ENCODE results near the gene JAK1. TPM values are rescaled to one million over a fixed set of nuclear protein-coding genes. Genes with fewer than 3 reads are reported as not detected.

JAK1 gene
- total and polyA plus RNA-seq, 2 donors (not counting 3 experiments of a cell fraction or from before 2014, with no cell fraction given), result 68.8 to 177 TPM

- dilution Hi-C loops (cut with MboI; ENCODE audit: extremely low pct_ligation_motif_present, low sequenced_read_pairs) (no loop called here), intact Hi-C loops (cut with micrococcal nuclease) (no loop called here)
- Histone ChIP-seq H4K20me1 (replicated peaks; ENCODE audit: control insufficient read depth, extremely low read depth, insufficient read depth, low read length) (peaks cover 11% of the 10 kb centered on the region), H2AFZ (ENCODE audit: low read depth, low read length) (no peak overlapping the region), H3K9me3 (replicated peaks; ENCODE audit: control insufficient read depth, insufficient read depth, low read length) (no peaks in the 10 kb centered on the region), H3K9me1 (replicated peaks; ENCODE audit: control insufficient read depth, extremely low read depth, insufficient read depth, low read length) (no peaks in the 10 kb centered on the region), H3K27ac (ENCODE audit: insufficient read depth, low read depth, low read length) (no peak overlapping the region), H3K4me2 (ENCODE audit: insufficient read depth, low read length) (no peak overlapping the region), H3K27me3 (ENCODE audit: control insufficient read depth in 2 of 2, insufficient read depth in 2 of 2, low read length in 2 of 2) (no peaks in the 10 kb centered on the region), H3K36me3 (ENCODE audit: control insufficient read depth in 2 of 2, extremely low read depth in 1 of 2, insufficient read depth in 2 of 2, low read length in 2 of 2) (no peaks in the 10 kb centered on the region), H3K4me3 (replicated peaks in 1 of 3; ENCODE audit: insufficient read depth in 1 of 3, low read depth in 1 of 3, low read length in 3 of 3) (no peak overlapping the region), H3K79me2 (ENCODE audit: control insufficient read depth, insufficient read depth, low read length) (peaks cover 92% of the 10 kb centered on the region), H3K9ac (replicated peaks; ENCODE audit: extremely low read depth, insufficient read depth, low read length) (no peak overlapping the region), H3K4me1 (ENCODE audit: control insufficient read depth, extremely low read depth, insufficient read depth, low read length) (peaks cover 27% of the 10 kb centered on the region)
- FAIRE-seq (no peak), DNase-seq (ENCODE audit: low read depth, low spot score) (no peak)
- CTCF ChIA-PET, result interaction anchor here (1.0 kb wide), 1 partner anchor 55 kb away, joined by 3 read pairs; no protein-coding TSS in a partner anchor
- BruUV-seq (replicated peaks), result no TSS peak
- POLR2A ChIA-PET, result no interaction called here
- TF ChIP-seq EZH2 (IDR thresholded peaks at IDR 0.05; ENCODE audit: borderline replicate concordance, low read depth, low read length, severe bottlenecking), result no peak
- no peak for TF ChIP-seq MAX (IDR thresholded peaks at IDR 0.05; ENCODE audit: insufficient read depth, insufficient read length)
- no peak for TF ChIP-seq FOS (IDR thresholded peaks at IDR 0.05; ENCODE audit: borderline replicate concordance, insufficient read depth, low read length)
- TF ChIP-seq MYC (IDR thresholded peaks at IDR 0.05; ENCODE audit: low read depth, low read length), result no peak
- TF ChIP-seq POLR2AphosphoS5 (IDR thresholded peaks at IDR 0.05; ENCODE audit: insufficient read depth, low read depth, low read length), result no peak
- TF ChIP-seq POLR2A (IDR thresholded peaks at IDR 0.05; ENCODE audit: low read depth, low read length), result no peak
- TF ChIP-seq GATA2 (IDR thresholded peaks at IDR 0.05; ENCODE audit: insufficient read depth, insufficient read length, low read depth, low read length), result no peak
- no peak for TF ChIP-seq JUN (IDR thresholded peaks at IDR 0.05; ENCODE audit: borderline replicate concordance, insufficient read depth, insufficient read length, low read depth)
- no peak for TF ChIP-seq CTCF (IDR thresholded peaks at IDR 0.05; ENCODE audit: extremely low read depth in 1 of 2, insufficient read depth in 1 of 2, low read depth in 1 of 2, low read length in 2 of 2)
These were observed 13.1 kb downstream of the JAK1 start for GRCh38 chr1:64953241-64953640.

Data from endothelial cell of umbilical vein (primary cell).